GM12878 (cell line): ENCODE data around the gene UROD. TPM values are rescaled to one million over a fixed set of nuclear protein-coding genes. Genes with fewer than 3 reads are reported as not detected.

ENCODE experiments used
- ATAC-seq: fragments of 200-7000 bp; cut with Tn5 transposase; 3 replicates; pipeline ENCODE4 v1.9.1; 2020; ENCODE audit warnings: mild to moderate bottlenecking, moderate library complexity
- BruUV-seq: library from RNA; stranded (reverse); fragments of 400-500 nt; replicated peaks from 2 replicates; lab custom pipeline; 2021; lab: Mats Ljungman, UMichigan
- CTCF ChIA-PET: fragments of 300-600 bp; sonication (Branson Sonifier 250); formaldehyde crosslinking; extraction: SDS; loops from one replicate; lab custom pipeline; 2021; ENCODE audit warnings: inconsistent platforms; lab: Yijun Ruan, JAX
- POLR2A ChIA-PET: fragments of 350-600 bp; formaldehyde crosslinking; extraction: SDS; loops from one replicate; lab custom pipeline; 2021; ENCODE audit warnings: inconsistent platforms; lab: Charles Lee
- RAD21 ChIA-PET: fragments of 300-600 bp; sonication (Branson Sonifier 250); formaldehyde crosslinking; loops from one replicate; lab custom pipeline; 2023; ENCODE audit warnings: antibody characterized with exemption; ENCODE audit not compliant: unreplicated experiment; lab: Charles Lee
- SMC1A ChIA-PET: fragments of 300-600 bp; sonication (Branson Sonifier 250); formaldehyde crosslinking; loops from one replicate; lab custom pipeline; 2023; ENCODE audit not compliant: unreplicated experiment, uncharacterized antibody; lab: Charles Lee
- DNase-seq: peaks from one replicate; pipeline ENCODE4 v3.0.0-alpha.2; 2011; ENCODE audit warnings: low read depth, low spot score
- FAIRE-seq: peaks from 3 replicates; lab custom pipeline; 2011; peaks lifted over from hg19 to GRCh38; lab: Jason Lieb, UNC
- H2AFZ ChIP-seq: 2 replicates; pipeline ENCODE4 v1.6.0; 2011; ENCODE audit warnings: low read depth, low read length, control low read depth; ENCODE audit not compliant: control insufficient read depth
- H3K27ac ChIP-seq: 2 replicates; pipeline ENCODE4 v1.5.1; 2011; ENCODE audit warnings: control low read depth; ENCODE audit not compliant: control insufficient read depth, insufficient read depth
- H3K27me3 ChIP-seq, 2 experiments: replicated peaks in 1 of 2; 2 replicates each; pipeline versions ENCODE4 v1.6.0 to v1.6.1; 2011; ENCODE audit warnings: low read length in 1 of 2; ENCODE audit not compliant: control insufficient read depth in 2 of 2, insufficient read depth in 2 of 2
- H3K36me3 ChIP-seq, 2 experiments: 2 replicates each; pipeline ENCODE4 v1.5.1; 2011; ENCODE audit warnings: low read length in 1 of 2; ENCODE audit not compliant: control insufficient read depth in 2 of 2, insufficient read depth in 2 of 2
- H3K4me1 ChIP-seq: 2 replicates; pipeline ENCODE4 v1.6.1; 2011; ENCODE audit warnings: mild to moderate bottlenecking, low read length, moderate library complexity, mixed read lengths; ENCODE audit not compliant: control insufficient read depth, insufficient read depth
- H3K4me2 ChIP-seq: 2 replicates; pipeline ENCODE4 v1.6.0; 2011; ENCODE audit warnings: control low read depth; ENCODE audit not compliant: control insufficient read depth, insufficient read depth
- H3K4me3 ChIP-seq: fragments of 200-600 bp; sonication (generic); 2 replicates; pipeline ENCODE4 v1.5.1; 2016
- H3K79me2 ChIP-seq: 2 replicates; pipeline ENCODE4 v1.6.0; 2011; ENCODE audit warnings: low read length; ENCODE audit not compliant: control insufficient read depth, insufficient read depth
- H3K9ac ChIP-seq: 2 replicates; pipeline ENCODE4 v1.8.0; 2011; ENCODE audit warnings: low read length, control low read depth, mixed read lengths; ENCODE audit not compliant: control insufficient read depth, insufficient read depth
- H3K9me3 ChIP-seq: replicated peaks from 3 replicates; pipeline ENCODE4 v1.5.1; 2011; ENCODE audit warnings: mild to moderate bottlenecking, low read length; ENCODE audit not compliant: control insufficient read depth, insufficient read depth
- H4K20me1 ChIP-seq: 2 replicates; pipeline ENCODE4 v1.6.0; 2011; ENCODE audit not compliant: control insufficient read depth, insufficient read depth
- FOS ChIP-seq: IDR thresholded peaks from 3 replicates; pipeline ENCODE4 v1.6.1; 2011; ENCODE audit warnings: borderline replicate concordance; ENCODE audit not compliant: insufficient read length; ENCODE audit errors: extremely low read depth
- IRF5 ChIP-seq: fragments of 450-650 bp; IDR thresholded peaks from 2 replicates; pipeline ENCODE4 v1.6.1; 2017; ENCODE audit warnings: borderline replicate concordance
- PAX5 ChIP-seq: IDR thresholded peaks from 2 replicates; pipeline ENCODE4 v1.6.1; 2011; ENCODE audit warnings: low read depth, low read length, borderline replicate concordance
- ZBTB4 ChIP-seq: fragments of 450-650 bp; formaldehyde crosslinking; IDR thresholded peaks from 2 replicates; pipeline ENCODE4 v1.4.0; 2022; ENCODE audit warnings: mild to moderate bottlenecking, moderate library complexity
- WGBS: methylation state at CpG from one replicate; pipeline ENCODE4 v1.1.6; 2016; ENCODE audit warnings: low lambda C conversion rate; ENCODE audit not compliant: insufficient replicate concordance, insufficient coverage; ENCODE audit errors: missing lambda C conversion rate; 5-methylcytosine and 5-hydroxymethylcytosine counted together
- in situ Hi-C: fragments of 300-500 bp; cut with MboI; formaldehyde crosslinking; loops from 9 replicates; pipeline ENCODE4 v1.14.3; 2018; ENCODE audit warnings: mixed read lengths
- intact Hi-C: fragments of 100-400 bp; cut with micrococcal nuclease; formaldehyde crosslinking; loops from one replicate; pipeline ENCODE4 v1.14.2; 2022; ENCODE audit not compliant: unreplicated experiment
- polyA plus RNA-seq, 11 experiments: library from polyadenylated mRNA; depleted of rRNA in 4 of 11; unstranded in 6 of 11; stranded (reverse) in 5 of 11; fragments of >200 nt; fragmentation: Nextera tagmentation in 4 of 11; fragmentation: Illumina TruSeq in 1 of 11; extraction: Ambion mirVana in 4 of 11; extraction: Trizol in 1 of 11; gene quantifications; 1 replicate in 1 of 11; 2 replicates in 10 of 11; pipeline versions ENCODE4 v1.2.1 to v1.2.3, GENCODE V29; 2011 to 2016; ENCODE audit warnings: inconsistent platforms in 2 of 11, missing spikeins in 2 of 11, low read depth in 1 of 11
- total RNA-seq, 4 experiments: library from RNA; depleted of rRNA in 3 of 4; stranded (reverse); fragments of >200 nt in 3 of 4; fragmentation: Illumina TruSeq in 1 of 4; extraction: Trizol in 1 of 4; gene quantifications; 2 replicates each; pipeline versions ENCODE4 v1.2.1 to v1.2.3, GENCODE V29; 2013 to 2021

UROD gene
- total and polyA plus RNA-seq, 10 of the 15 experiments (the other 5 are each of a cell fraction or from before 2014, with no cell fraction given): 65.8 to 330 (median 102) TPM

- H3K9me3 ChIP-seq: no peaks in the 10 kb centered on the region
- no peaks in the 10 kb centered on the region for H3K36me3 ChIP-seq
- no TSS peak for BruUV-seq
- H3K4me3 ChIP-seq: no peak overlapping the region
- 44% methylated on average over 2 of the region's 2 CpGs for WGBS
- H3K79me2 ChIP-seq: no peaks in the 10 kb centered on the region
- no peaks in the 10 kb centered on the region for H3K27me3 ChIP-seq
- in situ Hi-C loops (no loop called here), intact Hi-C loops (no loop called here)
- no peak overlapping the region for H3K27ac ChIP-seq
- DNase-seq (no peak), FAIRE-seq (no peak), ATAC-seq (no peak)
- H3K9ac ChIP-seq: no peak overlapping the region
- no peaks in the 10 kb centered on the region for H4K20me1 ChIP-seq
- ChIA-PET POLR2A (interaction anchor here (0.8 to 1.2 kb wide), 3 partner anchors 27 to 437 kb away, joined by 3 read pairs; no protein-coding TSS in a partner anchor), RAD21 (interaction anchor here (0.7 to 1.7 kb wide), 8 partner anchors 9 to 467 kb away, joined by 3 to 15 read pairs (median 4); partner anchors contain the start of genes CCDC163, HECTD3 and UROD), CTCF (interaction anchor here (1.3 to 1.9 kb wide), 4 partner anchors 14 to 269 kb away, joined by 3 to 6 read pairs (median 6); no protein-coding TSS in a partner anchor), SMC1A (interaction anchor here (0.6 to 2.4 kb wide), 7 partner anchors 9 to 437 kb away, joined by 3 to 20 read pairs (median 4); partner anchors contain the start of genes HECTD3 and UROD)
- H3K4me2 ChIP-seq: no peak overlapping the region
- peaks cover 4% of the 10 kb centered on the region for H3K4me1 ChIP-seq
- H2AFZ ChIP-seq: no peak overlapping the region
- TF ChIP-seq FOS: no peak
- no peak for TF ChIP-seq IRF5
- no peak for TF ChIP-seq PAX5
- no peak for TF ChIP-seq ZBTB4 (CRISPR knock-in tag)
Measured at GRCh38 chr1:45032837-45033236, 20.8 kb downstream of the UROD start.
